ENCODE data around the gene FGFR3.
"Not testable (repeated sequence)": the region's sequence is repeated elsewhere in the genome, so short reads cannot be mapped to it uniquely, and the experiment has no call there.

The FGFR3 gene

DNA sequence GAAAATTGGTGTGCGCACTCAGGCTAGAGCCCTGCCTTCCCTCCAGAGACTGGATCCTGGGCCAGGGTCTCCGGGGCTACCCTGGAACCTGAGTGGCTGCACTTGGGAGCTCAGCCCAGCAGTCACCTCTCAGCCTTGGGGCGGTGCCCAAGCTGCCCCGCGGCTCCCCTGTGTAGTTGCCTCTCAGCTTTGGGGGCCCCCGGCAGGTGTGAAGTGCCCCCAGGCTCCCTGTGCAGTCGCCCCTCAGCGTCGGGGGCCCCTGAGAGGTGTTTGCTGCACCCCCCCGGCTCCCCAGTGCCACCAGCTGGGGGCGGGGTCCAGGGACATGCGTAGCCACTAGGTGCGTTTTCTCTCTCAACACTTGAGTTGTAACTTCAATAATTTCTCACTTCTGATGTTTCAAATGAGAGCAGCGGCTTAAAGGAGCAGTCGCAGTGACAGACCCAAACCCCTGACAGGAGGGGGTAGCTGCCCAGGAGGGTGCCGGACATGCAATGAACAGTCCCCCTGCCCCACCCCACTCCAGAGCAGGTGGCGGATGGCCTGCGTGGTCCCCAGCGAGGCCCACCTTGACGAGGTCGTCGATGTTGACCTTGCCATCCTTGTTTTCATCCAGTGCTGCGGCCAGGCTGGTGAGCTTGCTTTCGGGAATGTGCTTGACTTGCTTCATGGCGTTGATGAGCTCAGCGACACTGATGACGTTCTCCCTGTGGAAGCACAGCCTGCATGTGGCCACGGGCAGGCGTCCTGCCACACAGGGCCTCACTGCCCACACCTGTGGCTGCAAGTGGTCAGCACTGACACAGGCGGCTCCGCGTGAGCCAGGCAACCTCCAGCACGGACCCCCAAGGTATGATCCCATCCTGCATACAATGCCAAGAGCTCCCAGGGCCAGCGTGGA lies 22.3 kb downstream of the FGFR3 start:
- no peak for DNase-seq

DNA sequence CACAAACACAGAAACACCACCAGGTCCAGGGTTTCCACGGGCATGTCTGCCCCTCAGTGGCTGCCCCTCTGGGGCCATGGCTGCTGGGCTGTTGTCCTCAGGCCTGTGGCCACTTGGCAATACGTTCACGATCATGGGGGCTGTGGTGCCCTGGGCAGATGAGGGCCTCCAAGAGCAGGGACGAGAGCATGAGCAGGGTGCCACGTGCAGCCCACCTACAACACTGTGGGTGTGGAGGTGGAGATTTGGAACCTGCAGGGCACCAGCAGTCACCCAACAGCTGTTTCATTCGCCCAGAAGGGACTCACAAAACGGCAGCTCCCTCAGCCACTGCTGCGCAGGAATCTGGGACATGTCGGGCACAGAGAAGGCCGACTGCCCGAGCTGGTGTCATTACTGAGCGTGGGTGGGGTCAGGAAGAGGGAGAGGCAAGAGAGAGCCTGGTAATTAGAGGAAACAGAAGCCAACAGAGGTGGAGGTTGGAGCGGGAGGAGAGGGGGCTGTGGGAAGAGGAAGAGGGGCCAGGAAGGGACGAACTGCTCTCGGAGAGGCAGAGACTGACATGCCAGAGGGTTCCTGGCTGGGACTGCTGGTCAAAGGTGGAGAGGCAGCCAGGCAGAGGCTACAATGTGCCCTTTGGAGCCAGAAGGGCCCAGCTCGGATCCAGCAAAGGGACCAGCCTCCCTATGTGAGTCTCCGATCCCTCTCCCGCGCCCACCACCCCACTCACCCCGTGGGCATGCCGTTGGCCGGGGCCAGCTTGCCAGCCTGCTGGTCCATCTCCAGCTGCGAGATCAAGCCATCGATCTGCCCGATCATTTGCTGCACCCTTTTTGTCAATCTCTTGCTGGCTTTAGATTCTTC lies 23.1 kb downstream of the FGFR3 start:
- DNase-seq: no peak

DNA sequence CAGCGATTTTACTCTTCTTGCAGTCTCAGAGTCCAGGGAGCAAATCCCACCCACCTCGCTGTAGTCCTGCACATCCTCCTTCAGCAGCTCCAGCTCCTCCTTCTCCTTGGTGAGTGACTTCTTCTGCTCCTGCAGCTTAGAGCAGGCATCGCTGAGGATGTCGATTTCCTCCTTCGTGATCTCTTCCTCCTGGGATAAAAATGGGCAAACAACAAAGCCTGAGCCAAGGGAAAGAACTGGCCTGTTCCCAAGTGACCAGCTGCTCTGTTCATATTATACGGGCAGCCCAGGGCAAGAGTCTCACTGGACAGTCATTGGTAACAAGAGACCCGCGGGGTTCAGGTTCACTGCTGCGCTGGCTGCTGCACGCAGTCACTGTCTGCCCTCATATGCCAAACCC lies 26.2 kb downstream of the FGFR3 start:
- no peak for DNase-seq

DNA sequence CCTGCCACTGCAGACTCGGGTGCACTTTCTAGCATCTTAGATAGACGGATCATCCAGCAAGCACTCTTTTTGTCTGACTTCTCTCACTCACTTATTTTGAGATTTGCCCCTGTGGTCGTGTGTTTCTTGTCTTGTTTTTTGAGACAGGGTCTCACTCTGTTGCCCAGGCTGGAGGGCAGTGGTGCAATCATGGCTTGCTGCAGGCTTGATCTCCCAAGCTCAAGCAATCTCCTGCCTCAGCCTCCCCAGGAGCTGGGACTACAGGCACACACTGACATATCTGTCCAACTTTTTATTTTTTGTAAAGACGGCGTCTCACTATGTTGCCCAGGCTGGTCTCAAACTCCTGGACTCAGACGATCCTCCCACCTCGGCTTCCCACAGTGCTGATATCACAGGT lies 26.7 kb downstream of the FGFR3 start:
- no peak for DNase-seq

DNA sequence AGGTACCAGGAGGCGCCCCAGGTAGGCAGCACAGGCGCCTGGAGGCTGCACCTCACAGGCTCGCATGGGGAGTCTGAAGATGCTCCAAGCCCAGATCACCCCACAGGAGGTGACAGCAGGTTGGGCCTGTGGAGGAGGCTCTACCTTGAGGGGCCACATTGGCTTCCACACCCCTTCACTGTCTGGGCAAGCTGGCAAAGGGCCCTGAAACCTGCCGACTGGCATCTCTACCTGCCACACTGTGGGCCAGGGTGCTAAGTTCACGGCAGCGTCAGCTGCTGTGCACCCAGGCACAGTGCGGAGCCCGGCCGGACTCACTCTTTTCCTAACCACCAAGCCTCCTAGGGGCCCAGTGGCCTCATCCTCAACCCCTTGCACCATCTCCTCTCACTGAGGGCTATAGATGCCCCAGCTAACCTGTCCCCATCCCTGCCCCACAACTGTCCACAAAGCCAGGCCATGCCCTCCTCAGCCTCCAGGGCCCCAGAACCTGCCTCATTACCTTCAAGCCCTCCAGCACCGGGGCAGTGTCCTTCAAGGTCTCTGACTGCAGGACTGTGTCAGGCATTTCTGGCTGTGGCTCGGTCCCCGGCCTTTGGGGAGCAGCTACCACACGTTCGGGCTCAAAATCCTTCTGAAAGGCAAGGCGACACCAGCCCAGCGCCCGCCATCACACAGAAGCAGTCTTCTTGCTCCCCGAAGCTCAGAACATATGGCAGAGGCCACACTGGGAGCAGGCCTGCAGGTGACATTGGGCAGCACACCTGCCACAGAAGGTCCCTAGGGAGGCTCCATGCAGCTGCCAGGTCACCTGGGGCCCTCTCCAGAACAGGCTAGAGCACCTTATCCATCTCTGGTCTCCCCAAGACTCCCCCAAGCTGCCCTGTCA lies 28.8 kb downstream of the FGFR3 start:
- no peak for DNase-seq

DNA sequence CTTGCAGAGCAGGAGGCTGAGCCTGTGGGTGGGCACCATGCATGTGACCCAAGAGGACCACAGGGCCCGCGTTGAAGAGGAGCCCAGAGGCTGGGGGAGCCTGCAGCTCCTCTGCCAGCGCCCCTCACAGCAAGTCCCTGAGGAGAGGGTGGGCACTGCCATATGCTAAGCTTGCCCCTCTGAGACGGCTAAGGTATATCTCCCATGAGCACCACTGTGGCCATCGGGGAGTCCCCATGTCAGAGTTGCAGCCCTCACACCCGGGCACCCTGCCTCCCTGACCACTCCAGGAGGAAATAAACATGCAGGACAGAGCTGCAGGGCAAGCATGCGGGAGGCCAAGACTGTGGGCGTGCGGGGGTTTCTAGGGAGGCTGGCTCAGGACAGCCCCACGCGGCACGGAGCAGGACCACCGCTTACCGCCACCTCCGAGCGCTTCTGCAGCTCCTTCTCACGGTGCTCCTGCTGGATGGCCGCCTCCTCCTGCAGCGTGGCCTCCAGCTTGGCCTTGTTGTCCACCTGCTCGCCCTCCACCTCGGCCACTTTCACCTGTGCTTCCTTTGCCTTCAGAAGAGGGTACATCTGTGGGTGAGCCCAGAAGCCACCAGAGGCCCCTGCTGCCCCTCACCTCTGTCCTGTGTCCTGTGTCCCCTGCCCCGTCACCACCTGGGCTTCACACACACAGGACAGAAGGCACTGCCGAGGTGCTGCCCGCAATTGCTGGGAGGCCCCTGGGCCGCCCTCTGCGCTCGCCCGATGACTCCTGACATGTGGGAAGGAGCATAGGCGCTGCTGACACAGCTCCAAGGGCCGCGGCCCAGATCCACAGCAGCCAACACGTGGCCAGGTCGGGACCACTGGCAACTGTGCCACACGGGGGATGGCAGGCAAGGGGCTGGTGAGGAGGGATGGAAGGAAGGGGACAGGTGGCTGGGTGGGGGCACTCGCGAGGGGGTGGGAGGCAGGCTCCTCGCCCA lies 29.8 kb downstream of the FGFR3 start:
- DNase-seq: no peak

DNA sequence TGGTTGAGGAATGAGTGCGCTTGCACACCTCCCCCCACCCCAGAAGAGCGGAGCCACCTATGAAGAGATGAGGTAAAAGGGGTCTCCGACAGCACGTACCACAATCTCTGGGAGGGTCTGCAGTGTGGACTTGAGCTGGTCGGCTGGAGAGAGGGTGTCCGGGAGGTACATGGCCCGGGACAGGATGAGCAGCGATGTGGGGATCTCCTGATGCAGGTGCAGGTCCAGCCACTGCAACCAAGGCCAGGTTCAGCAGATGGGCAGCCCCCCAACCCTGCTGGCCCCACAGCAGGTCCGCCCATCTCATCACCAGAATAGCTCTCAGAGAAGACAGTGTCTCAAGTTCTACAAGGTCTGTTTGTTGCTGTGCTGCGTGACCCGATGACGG lies 30.4 kb downstream of the FGFR3 start:
- no peak for DNase-seq

DNA sequence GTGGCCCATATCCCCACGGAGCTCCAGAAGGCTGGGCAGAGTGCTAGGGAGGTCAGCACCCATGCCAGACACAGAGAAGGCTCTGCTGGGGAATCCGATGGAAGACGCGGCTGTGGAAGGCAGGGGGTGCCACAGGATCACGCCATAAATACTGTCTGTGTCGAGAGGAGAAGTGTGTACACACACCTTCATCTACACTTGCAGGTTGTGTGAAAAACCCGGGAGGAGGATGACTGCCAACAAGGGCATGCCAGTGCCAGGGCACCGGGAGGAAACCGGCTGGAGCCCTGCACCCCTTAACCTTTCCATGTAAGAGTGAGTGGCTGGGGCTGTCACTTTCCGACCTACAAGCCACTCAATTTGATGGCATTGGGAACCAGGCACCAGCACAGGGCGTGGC lies 31.7 kb downstream of the FGFR3 start:
- DNase-seq: no peak

DNA sequence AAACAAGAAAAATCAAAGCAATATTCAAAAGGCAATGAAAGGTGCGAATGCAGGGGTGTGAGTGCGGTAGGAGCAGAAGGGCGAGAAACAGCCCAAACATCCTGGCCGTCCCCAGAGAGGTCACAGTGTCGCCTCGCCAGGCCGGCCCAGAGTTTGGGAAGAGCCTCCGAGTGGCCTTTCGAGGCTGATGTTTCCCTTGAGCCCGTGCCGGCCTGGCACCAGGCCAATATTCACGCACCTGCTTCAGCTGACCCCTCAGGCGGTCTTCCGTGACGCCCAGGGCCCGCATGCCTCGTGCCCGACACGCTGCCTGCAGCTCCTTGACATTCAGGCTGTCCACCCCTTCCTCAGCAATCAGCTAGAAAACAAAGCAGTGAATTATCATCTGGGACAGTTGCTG lies 32.2 kb downstream of the FGFR3 start:
- no peak for DNase-seq

DNA sequence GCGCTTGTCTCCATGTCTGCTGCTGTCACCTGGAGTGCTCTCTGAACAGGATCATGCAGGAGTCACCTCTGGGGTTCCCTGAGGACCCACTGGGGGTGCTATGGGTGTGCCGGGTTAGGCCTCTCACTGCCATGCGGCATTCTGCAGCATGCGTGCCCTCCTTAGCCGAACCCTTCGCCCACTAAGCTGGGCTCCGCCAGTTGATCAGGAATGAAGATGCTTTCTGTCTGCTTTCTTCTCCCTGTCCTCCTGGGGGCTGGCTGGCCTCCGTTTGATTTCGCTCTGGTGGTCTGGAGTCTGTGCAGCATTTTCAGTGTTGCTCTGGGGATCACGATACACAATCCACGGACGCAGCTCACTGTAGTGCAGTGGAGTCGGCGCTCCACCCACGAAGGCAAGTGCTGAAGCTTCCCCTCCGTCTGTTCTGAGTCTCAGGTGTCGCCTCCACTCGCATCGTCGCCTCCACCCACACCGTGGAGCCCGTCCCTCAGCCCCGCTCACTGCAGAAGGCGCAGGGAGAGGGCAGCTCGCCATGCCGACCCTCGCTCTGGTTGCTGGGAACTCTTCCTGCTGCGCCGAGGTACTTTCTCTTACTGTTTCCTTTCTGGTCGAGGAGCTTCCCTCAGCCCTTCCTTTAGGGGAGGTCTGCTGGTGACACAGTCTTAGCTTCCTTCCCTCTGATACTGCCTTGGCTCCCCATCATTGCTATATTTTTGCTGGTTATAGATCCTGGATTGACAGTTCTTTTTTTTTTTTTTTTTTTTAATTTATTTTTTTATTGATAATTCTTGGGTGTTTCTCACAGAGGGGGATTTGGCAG lies 33.6 kb downstream of the FGFR3 start:
- peak in 8 of 58 donors; percentile 16 to 46 (median 34) for DNase-seq

DNA sequence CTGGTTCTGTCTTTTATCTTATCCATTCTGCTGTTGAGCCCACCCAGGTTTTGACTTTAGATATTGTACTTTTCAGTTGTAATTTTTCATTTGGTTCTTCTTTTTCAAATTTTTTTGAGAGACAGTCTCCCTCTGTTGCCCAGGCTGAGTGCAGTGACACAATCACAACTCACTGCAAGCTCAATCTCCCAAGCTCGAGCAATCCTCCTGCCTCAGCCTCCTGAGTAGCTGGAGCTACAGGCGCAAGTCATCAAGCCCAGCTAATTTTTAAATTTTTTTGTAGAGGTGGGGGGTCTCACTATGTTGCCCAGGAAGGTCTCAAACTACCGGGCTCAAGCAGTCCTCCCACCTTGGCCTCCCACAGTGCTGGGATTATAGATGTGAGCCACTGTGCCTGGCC lies 37.1 kb downstream of the FGFR3 start:
- DNase-seq: no peak

DNA sequence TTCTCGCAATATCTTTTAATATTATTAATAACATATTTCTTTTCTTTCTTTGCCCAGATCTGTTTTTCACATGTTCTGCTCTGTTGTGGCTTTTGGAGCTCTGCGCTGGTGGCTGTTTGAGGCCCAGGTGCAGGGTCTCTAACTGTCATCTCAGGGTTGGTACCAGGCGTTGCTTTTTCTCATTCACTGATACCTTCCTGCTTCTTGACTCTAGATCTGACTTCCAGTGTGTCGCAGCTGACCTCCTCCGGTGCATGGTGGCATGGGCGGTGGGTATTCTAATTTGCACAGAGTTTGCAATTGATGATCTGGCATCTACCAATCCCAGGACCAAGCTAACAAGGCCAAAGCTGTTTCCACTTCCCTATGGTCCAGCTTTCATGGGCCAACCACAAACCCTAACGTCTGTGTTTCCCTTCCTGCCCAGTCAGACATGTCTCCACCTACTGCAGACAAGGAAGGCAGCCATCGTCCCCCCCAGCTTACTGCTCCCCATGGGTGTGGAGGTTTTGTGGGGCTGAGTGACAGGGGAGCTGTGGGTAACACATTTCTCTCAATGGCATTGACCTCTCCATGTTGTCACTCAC lies 37.6 kb downstream of the FGFR3 start:
- no peak for DNase-seq

DNA sequence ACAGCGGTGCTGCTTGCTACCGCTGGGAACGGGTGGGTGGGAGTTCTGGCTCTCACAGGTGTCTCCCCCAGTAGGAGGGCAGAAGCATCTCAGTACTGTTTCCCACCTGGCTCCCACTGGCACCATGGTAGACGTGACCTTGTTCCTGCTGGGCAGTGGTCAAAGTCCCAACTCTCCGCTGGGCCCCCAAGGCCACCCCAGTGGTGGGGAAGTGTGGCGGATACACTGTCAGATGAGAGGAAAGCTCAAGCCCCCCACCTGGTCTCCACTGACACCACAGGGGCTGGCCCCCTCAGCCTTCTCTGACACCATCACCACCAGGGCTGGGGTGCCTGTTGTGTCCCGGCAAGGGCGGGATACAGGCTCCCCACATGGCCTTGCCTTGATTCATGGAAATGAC lies 38.2 kb downstream of the FGFR3 start:
- no peak for DNase-seq

DNA sequence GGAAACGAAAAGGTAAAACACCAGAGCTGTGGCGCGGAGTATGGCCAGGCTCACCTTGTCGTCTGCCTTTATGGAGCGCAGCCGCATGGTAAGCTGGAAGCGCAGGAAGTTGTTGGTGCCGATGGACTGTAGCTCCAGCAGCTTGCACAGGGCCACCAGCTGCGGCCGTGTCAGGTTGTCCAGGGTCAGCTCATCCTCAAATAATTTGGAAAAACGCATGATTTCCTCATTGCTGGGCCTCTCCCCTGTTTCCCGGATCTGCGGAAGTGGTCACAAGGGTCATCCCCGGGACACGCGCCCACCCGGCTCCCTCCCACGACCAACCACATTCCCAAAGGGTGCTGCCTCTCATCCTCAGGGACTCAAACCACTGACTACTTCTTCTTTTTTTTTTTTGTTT lies 39.6 kb downstream of the FGFR3 start:
- DNase-seq: no peak

DNA sequence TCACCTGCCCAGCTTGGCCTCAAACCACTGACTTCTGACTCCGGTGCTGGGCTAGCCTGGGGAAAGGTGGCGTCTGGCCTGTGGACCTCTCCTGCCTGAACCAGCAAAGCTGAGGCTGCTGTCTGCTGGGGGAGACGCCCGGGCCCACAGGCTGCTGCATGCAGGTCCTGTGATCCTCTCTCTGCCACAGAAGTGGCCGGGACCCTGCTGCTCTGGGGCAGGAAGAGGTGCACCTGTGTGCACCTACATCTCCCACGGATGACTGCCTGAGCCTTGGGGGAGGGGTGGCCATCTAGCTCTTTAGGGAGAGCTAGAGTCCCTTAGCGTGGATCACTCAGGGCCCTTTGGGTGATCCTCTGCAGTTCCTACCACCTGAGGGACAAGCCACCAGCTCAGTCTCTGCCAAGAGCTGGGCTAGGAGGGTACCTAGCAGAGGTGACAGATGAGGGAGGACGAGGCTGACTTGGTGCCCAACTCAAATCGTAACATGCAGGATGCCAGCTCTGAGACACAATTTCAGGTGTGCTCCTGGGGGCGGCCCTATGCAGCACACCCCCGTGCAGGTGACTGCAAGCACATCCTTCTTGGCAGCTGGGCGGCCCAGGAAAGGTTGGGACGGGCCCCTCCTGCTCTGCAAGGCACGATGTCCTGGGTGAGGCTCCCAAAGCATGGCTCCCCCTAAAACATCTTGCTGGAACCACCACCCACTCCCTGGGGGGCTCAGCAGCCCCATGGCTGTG lies 40.4 kb downstream of the FGFR3 start:
- DNase-seq: no peak

DNA sequence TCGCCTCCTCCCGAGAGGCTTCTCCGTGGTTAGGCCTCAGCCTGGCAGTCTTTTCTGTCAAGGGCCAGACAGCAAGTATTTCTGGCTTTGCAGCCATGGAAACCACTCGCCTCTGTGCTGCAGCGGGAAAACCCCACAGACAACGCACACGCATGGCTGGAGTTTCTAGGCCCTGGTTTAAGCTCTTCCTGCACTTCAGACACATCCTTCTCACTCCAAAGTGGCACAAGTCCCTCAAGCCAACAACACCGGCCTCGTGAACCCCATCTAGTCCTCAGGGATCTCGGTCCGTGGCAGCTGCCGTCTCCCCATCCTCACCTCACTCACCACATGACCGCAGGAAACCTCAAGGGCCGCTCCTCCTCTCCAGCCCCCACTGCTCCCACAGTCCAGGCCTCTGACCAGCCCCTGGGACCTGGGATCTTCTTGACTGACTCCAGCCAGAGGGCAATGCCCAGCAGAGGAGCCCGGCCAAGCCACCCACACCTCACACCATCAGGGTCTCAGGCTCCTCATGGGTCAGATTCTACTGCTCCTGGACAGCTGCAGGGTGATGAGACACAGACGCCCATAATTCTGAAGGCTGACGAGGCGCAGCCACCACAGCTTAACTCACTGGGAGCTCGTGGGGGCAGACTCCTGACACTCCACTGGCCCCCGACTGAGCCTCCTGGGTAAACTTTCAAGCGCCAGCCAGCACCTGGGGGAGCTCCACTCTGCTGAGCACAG lies 41.1 kb downstream of the FGFR3 start:
- DNase-seq: peak in 9 of 58 donors; percentile 13 to 32 (median 24)

DNA sequence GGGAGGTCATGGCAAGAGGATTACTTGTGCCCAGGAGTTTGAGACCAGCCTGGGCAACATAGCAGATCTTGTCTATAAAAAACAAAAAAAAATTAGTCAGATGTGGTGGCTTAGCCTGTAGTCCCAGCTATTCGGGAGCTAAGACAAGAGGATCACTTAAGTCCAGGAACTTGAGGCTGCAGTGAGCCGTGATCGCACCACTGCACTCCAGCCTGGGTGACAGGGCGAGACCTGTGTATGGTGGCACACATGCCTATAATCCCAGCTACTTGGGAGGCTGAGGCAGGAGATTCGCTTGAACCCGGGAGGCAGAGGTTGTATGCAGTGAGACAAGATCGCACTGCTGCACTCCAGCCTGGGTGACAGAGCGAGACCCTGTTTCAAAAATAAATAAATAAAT lies 42.7 kb downstream of the FGFR3 start:
- not testable (repeated sequence) for DNase-seq
